ENCODE data around the gene PIGR. TPM values are rescaled to one million over a fixed set of nuclear protein-coding genes. Genes with fewer than 3 reads are reported as not detected.
A peak's percentile ranks its signal among the peaks of the same experiment; 100 is the strongest.

Gene PIGR
- total RNA-seq, 2 experiments from 2014 or later, result not detected

DNA sequence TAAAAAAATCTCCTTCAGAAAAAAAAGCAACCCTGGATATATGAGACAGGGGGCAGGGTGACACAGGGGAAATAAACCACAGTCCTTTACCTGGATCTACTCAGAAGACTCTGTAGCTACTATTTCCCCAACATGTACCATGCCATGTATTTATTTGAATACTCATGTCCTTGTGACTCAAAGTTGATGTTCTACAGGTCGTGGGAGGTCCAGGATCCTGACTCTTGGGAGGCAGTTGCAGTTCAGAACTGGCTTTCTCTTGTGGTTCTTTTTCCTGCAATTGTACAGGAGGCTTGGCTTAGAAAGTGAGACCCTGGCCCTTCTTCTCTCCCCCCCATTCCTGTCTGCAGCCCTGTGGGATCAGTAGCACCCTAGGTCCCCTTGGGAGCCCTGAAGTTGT, 54.9 kb downstream of the PIGR start:
- CTCF ChIA-PET, result no interaction called here
- H3K4me1 ChIP-seq (ENCODE audit: insufficient read depth, low read length), result peaks cover 21% of the 10 kb centered on the region
- H3K9me3 ChIP-seq (ENCODE audit: control insufficient read depth in 1 of 2, insufficient read depth in 1 of 2, low read length in 2 of 2), result no peaks in the 10 kb centered on the region
- H3K36me3 ChIP-seq (ENCODE audit: insufficient read depth, low read length), result no peaks in the 10 kb centered on the region
- Mint-ChIP-seq H3K9me3 (no peaks in the 10 kb centered on the region), H3K27me3 (no peaks in the 10 kb centered on the region), H3K4me3 (no peak overlapping the region), H3K4me1 (ENCODE audit: low read depth) (peaks cover 60% of the 10 kb centered on the region), H3K27ac (peak overlapping the region; percentile 22), H3K36me3 (ENCODE audit: low read depth) (no peaks in the 10 kb centered on the region)
- intact Hi-C loops (cut with DNase I, micrococcal nuclease), result no loop called here
- ATAC-seq (ENCODE audit: poor library complexity), result no peak
- POLR2A ChIA-PET, result interaction anchor here (1.4 to 2.6 kb wide), 3 partner anchors 10 to 16 kb away, joined by 3 to 12 read pairs (median 7); no protein-coding TSS in a partner anchor
- TF ChIP-seq, protein P1, sequence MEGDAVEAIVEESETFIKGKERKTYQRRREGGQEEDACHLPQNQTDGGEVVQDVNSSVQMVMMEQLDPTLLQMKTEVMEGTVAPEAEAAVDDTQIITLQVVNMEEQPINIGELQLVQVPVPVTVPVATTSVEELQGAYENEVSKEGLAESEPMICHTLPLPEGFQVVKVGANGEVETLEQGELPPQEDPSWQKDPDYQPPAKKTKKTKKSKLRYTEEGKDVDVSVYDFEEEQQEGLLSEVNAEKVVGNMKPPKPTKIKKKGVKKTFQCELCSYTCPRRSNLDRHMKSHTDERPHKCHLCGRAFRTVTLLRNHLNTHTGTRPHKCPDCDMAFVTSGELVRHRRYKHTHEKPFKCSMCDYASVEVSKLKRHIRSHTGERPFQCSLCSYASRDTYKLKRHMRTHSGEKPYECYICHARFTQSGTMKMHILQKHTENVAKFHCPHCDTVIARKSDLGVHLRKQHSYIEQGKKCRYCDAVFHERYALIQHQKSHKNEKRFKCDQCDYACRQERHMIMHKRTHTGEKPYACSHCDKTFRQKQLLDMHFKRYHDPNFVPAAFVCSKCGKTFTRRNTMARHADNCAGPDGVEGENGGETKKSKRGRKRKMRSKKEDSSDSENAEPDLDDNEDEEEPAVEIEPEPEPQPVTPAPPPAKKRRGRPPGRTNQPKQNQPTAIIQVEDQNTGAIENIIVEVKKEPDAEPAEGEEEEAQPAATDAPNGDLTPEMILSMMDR (IDR thresholded peaks at IDR 0.05), result no peak
- H3K27me3 ChIP-seq (ENCODE audit: control insufficient read depth in 1 of 2, insufficient read depth in 2 of 2, low read length in 2 of 2), result no peaks in the 10 kb centered on the region
- no peak overlapping the region for H3K4me3 ChIP-seq (ENCODE audit: low read length)
- no peak overlapping the region for H3K27ac ChIP-seq (ENCODE audit: low read depth in 1 of 2, low read length in 2 of 2)
- no peak for DNase-seq

DNA sequence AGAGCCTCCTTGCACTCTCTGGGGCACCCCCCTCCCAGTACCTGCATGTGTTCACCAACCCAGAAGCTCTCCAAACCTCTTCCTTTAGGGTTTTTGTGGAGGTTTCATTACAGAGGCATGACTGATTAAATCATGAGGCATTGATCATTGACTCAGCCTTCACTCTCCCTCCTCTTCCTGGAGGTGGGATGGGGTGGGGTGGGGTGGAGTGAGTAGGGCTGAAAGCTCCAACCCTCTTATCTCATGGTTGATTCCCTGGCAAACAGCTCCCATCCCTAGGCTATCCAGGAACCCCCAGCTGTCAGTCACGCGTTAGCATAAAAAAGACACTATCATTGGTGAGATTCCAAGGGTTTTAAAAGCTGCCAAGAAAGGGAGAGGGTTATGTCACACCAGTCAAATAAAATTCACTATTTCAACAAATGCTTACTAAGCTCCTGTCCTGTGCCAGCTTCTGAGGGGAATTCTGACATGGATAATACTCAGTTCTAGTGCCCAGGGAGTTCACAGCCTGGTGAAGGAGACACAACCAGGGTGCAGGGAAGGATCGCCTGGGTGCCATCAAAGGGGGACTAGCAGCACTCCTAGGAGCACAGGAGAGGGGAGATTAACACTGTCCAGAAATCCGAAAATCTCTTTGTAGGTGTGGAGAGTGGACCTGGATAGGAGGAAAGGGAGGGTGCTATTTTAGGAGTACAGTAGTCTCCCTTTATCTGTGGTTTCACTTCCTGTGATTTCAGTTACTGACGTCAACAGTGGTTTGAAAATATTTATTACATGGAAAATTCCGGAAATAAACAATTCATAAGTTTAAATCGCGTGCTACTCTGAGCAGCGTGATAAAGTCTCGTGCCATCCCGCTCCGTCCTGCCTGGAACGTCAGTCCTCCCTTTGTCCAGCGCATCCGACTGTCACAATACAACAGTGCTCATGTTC, 55.9 kb downstream of the PIGR start:
- Mint-ChIP-seq H3K27ac (peak overlapping the region; percentile 22), H3K9me3 (no peaks in the 10 kb centered on the region), H3K4me3 (peak overlapping the region; percentile 26), H3K36me3 (ENCODE audit: low read depth) (no peaks in the 10 kb centered on the region), H3K27me3 (no peaks in the 10 kb centered on the region), H3K4me1 (ENCODE audit: low read depth) (peaks cover 50% of the 10 kb centered on the region)
- Histone ChIP-seq H3K36me3 (ENCODE audit: insufficient read depth, low read length) (no peaks in the 10 kb centered on the region), H3K4me3 (ENCODE audit: low read length) (no peak overlapping the region), H3K27me3 (ENCODE audit: control insufficient read depth in 1 of 2, insufficient read depth in 2 of 2, low read length in 2 of 2) (no peaks in the 10 kb centered on the region), H3K27ac (ENCODE audit: low read depth in 1 of 2, low read length in 2 of 2) (no peak overlapping the region), H3K9me3 (ENCODE audit: control insufficient read depth in 1 of 2, insufficient read depth in 1 of 2, low read length in 2 of 2) (no peaks in the 10 kb centered on the region), H3K4me1 (ENCODE audit: insufficient read depth, low read length) (peaks cover 21% of the 10 kb centered on the region)
- DNase-seq (peak in 3 of 14 experiments; percentile 57 to 72 (median 63)), ATAC-seq (ENCODE audit: poor library complexity) (peak; percentile 78)
- ChIA-PET CTCF (no interaction called here), POLR2A (interaction anchor here (1.1 to 1.4 kb wide), 4 partner anchors 10 to 19 kb away, joined by 3 to 14 read pairs (median 3); no protein-coding TSS in a partner anchor)
- intact Hi-C loops (cut with DNase I, micrococcal nuclease), result no loop called here
- TF ChIP-seq, protein P1 (IDR thresholded peaks at IDR 0.05), result no peak

DNA sequence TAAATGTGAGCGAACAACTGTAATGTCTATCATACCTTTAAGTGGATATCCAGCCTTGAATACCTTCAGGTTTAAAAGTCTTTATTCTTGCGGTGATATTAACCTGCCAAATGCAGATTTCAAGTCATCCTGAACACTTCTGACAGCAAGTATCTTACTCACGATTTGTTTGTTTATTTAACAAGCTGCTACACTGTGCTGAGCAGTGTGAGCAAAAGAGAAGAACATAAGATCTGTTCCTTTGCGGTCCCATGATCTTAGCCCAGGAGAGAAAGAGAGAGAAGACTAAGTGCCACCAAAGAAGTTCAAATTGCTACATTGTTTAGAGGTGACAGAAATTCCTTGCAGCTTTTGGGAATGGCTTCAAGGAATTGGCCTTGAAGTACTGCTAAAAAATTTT, 58.6 kb downstream of the PIGR start:
- TF ChIP-seq, protein P1 (IDR thresholded peaks at IDR 0.05), result no peak
- ChIA-PET CTCF (interaction anchor here (1.1 kb wide), 1 partner anchor 10 kb away, joined by 3 read pairs; no protein-coding TSS in a partner anchor), POLR2A (interaction anchor here (2.3 to 4.1 kb wide), 2 partner anchors 12 to 17 kb away, joined by 6 to 13 read pairs; no protein-coding TSS in a partner anchor)
- Mint-ChIP-seq H3K4me1 (ENCODE audit: low read depth) (peaks cover 35% of the 10 kb centered on the region), H3K27me3 (no peaks in the 10 kb centered on the region), H3K27ac (no peak overlapping the region), H3K9me3 (no peaks in the 10 kb centered on the region), H3K4me3 (no peak overlapping the region), H3K36me3 (ENCODE audit: low read depth) (no peaks in the 10 kb centered on the region)
- Histone ChIP-seq H3K4me1 (ENCODE audit: insufficient read depth, low read length) (peaks cover 21% of the 10 kb centered on the region), H3K4me3 (ENCODE audit: low read length) (no peak overlapping the region), H3K27ac (ENCODE audit: low read depth in 1 of 2, low read length in 2 of 2) (no peak overlapping the region), H3K36me3 (ENCODE audit: insufficient read depth, low read length) (no peaks in the 10 kb centered on the region), H3K9me3 (ENCODE audit: control insufficient read depth in 1 of 2, insufficient read depth in 1 of 2, low read length in 2 of 2) (no peaks in the 10 kb centered on the region), H3K27me3 (ENCODE audit: control insufficient read depth in 1 of 2, insufficient read depth in 2 of 2, low read length in 2 of 2) (no peaks in the 10 kb centered on the region)
- ATAC-seq (ENCODE audit: poor library complexity) (no peak), DNase-seq (no peak)
- intact Hi-C loops (cut with DNase I, micrococcal nuclease), result no loop called here

Measured in CD4-positive, alpha-beta T cell (primary cell).